Measurements from ENCODE around the gene SERTM2.

Gene SERTM2

GRCh38 chrX:111511477-111511876 lies at the start of gene SERTM2:
Gene SERTM2 (plus strand): TSS chrX:111511645. CDS start chrX:111518858, 7,213 bp downstream.
- TF ChIP-seq CTCF (IDR thresholded peaks at IDR 0.05; ENCODE audit: low read depth, low read length) = no peak
- DNase-seq (ENCODE audit: extremely low read depth, low read depth) = no peak

- DNase-seq (ENCODE audit: extremely low read depth, low read depth) = no peak
- TF ChIP-seq CTCF (IDR thresholded peaks at IDR 0.05; ENCODE audit: low read depth, low read length) = no peak
Observed at GRCh38 chrX:111465669-111466068, 45.8 kb upstream of the SERTM2 start.

GRCh38 chrX:111467896-111468295 lies 43.5 kb upstream of the SERTM2 start:
- DNase-seq (ENCODE audit: extremely low read depth, low read depth) = no peak
- TF ChIP-seq CTCF (IDR thresholded peaks at IDR 0.05; ENCODE audit: low read depth, low read length) = no peak

GRCh38 chrX:111470681-111471403 lies 40.6 kb upstream of the SERTM2 start:
- no peak for DNase-seq (ENCODE audit: extremely low read depth, low read depth)
- TF ChIP-seq CTCF (IDR thresholded peaks at IDR 0.05; ENCODE audit: low read depth, low read length) = no peak

GRCh38 chrX:111481896-111482295 lies 29.5 kb upstream of the SERTM2 start:
- TF ChIP-seq CTCF (IDR thresholded peaks at IDR 0.05; ENCODE audit: low read depth, low read length) = no peak
- no peak for DNase-seq (ENCODE audit: extremely low read depth, low read depth)

- no peak for DNase-seq (ENCODE audit: extremely low read depth, low read depth)
- no peak for TF ChIP-seq CTCF (IDR thresholded peaks at IDR 0.05; ENCODE audit: low read depth, low read length)
Observed at GRCh38 chrX:111483135-111483534, 28.3 kb upstream of the SERTM2 start.

GRCh38 chrX:111483881-111484280 lies 27.6 kb upstream of the SERTM2 start:
- TF ChIP-seq CTCF (IDR thresholded peaks at IDR 0.05; ENCODE audit: low read depth, low read length) = no peak
- DNase-seq (ENCODE audit: extremely low read depth, low read depth) = no peak
